Stimulated activated CD4-positive, alpha-beta T cell treated with anti-CD3 and anti-CD28 coated beads, Interleukin-15, amount 100 ng/mL, for 48 hours (primary cell): ENCODE measurements around the gene TMEM100.

Experiments used
- DNase-seq, 2 donors: peaks; one replicate each; pipeline ENCODE4 v3.0.0-alpha.2; 2020; ENCODE audit warnings: low read depth in 2 of 2

The TMEM100 gene

GRCh38 chr17:55722742-55723487 lies at the start of gene TMEM100:
Gene TMEM100, minus strand, starts transcription at chr17:55722864. Its CDS starts 1,794 bp downstream, at chr17:55721070.
- DNase-seq, result no peak

- DNase-seq, result no peak
These were observed 49.4 kb upstream of the TMEM100 start for GRCh38 chr17:55772086-55772485.

- DNase-seq, result no peak
These were observed 47.7 kb upstream of the TMEM100 start for GRCh38 chr17:55770196-55770870.

GRCh38 chr17:55769625-55770000 lies 46.9 kb upstream of the TMEM100 start:
- no peak for DNase-seq

- no peak for DNase-seq
These were observed 46.4 kb upstream of the TMEM100 start for GRCh38 chr17:55768936-55769624.

GRCh38 chr17:55765472-55765871 lies 42.8 kb upstream of the TMEM100 start:
- DNase-seq, result no peak

- no peak for DNase-seq
These were observed 41.9 kb upstream of the TMEM100 start for GRCh38 chr17:55764610-55765009.

- no peak for DNase-seq
These were observed 41.2 kb upstream of the TMEM100 start for GRCh38 chr17:55763856-55764255.

- DNase-seq, result no peak
These were observed 39.6 kb upstream of the TMEM100 start for GRCh38 chr17:55762086-55762858.

GRCh38 chr17:55760643-55761355 lies 38.1 kb upstream of the TMEM100 start:
- no peak for DNase-seq

- DNase-seq, result no peak
These were observed 35.5 kb upstream of the TMEM100 start for GRCh38 chr17:55758171-55758570.

GRCh38 chr17:55757659-55758058 lies 35.0 kb upstream of the TMEM100 start:
- DNase-seq, result no peak

GRCh38 chr17:55756689-55757088 lies 34.0 kb upstream of the TMEM100 start:
- DNase-seq, result no peak

- DNase-seq, result no peak
These were observed 29.1 kb upstream of the TMEM100 start for GRCh38 chr17:55751720-55752250.

- DNase-seq, result peak; percentile 69 to 85
These were observed 28.3 kb upstream of the TMEM100 start, which contains the start of gene PCTP for GRCh38 chr17:55750750-55751657. Gene PCTP, plus strand, starts transcription at chr17:55751051. Its CDS starts 53 bp downstream, at chr17:55751104.

GRCh38 chr17:55749985-55750384 lies 27.3 kb upstream of the TMEM100 start:
- DNase-seq, result no peak

GRCh38 chr17:55748841-55749240 lies 26.2 kb upstream of the TMEM100 start:
- no peak for DNase-seq

GRCh38 chr17:55747209-55747608 lies 24.5 kb upstream of the TMEM100 start:
- DNase-seq, result no peak

- DNase-seq, result no peak
These were observed 23.8 kb upstream of the TMEM100 start for GRCh38 chr17:55746466-55746865.

- no peak for DNase-seq
These were observed 22.6 kb upstream of the TMEM100 start for GRCh38 chr17:55745258-55745657.
